HepG2 (cell line): ENCODE measurements around the gene C1QTNF12. TPM values are rescaled to one million over a fixed set of nuclear protein-coding genes. Genes with fewer than 3 reads are reported as not detected.
A peak's percentile ranks its signal among the peaks of the same experiment; 100 is the strongest.

Source experiments
- CENPT ChIP-seq: sonication (generic); formaldehyde crosslinking; IDR thresholded peaks from 2 replicates; pipeline ENCODE4 v1.8.0; 2022; ENCODE audit warnings: low read depth, mild to moderate bottlenecking, moderate library complexity, missing genetic modification reagents
- DPF2 ChIP-seq: sonication (generic); formaldehyde crosslinking; IDR thresholded peaks from 2 replicates; pipeline ENCODE4 v1.4.0; 2020; ENCODE audit warnings: mild to moderate bottlenecking, low read depth, missing genetic modification reagents, borderline replicate concordance
- GFI1 ChIP-seq: sonication (generic); formaldehyde crosslinking; IDR thresholded peaks from 2 replicates; pipeline ENCODE4 v1.5.0; 2020; ENCODE audit warnings: missing genetic modification reagents, mild to moderate bottlenecking, borderline replicate concordance
- MAF1 ChIP-seq: sonication (generic); formaldehyde crosslinking; IDR thresholded peaks from 2 replicates; pipeline ENCODE4 v1.5.0; 2020; ENCODE audit warnings: missing genetic modification reagents, borderline replicate concordance
- MAZ ChIP-seq, 2 experiments: sonication (generic) in 1 of 2; formaldehyde crosslinking in 1 of 2; IDR thresholded peaks; 2 replicates each; pipeline versions ENCODE4 v1.5.0 to v1.6.1; 2012 to 2020; ENCODE audit warnings: low read depth in 2 of 2, mild to moderate bottlenecking in 2 of 2, borderline replicate concordance in 1 of 2, improper control_type of control experiment in 1 of 2, low read length in 1 of 2, missing genetic modification reagents in 1 of 2, moderate library complexity in 1 of 2
- NAIF1 ChIP-seq: sonication (generic); formaldehyde crosslinking; IDR thresholded peaks from 2 replicates; pipeline ENCODE4 v1.5.0; 2020; ENCODE audit warnings: mild to moderate bottlenecking, missing genetic modification reagents, borderline replicate concordance
- SNAPC4 ChIP-seq: sonication (generic); formaldehyde crosslinking; IDR thresholded peaks from 2 replicates; pipeline ENCODE4 v1.4.0; 2020; ENCODE audit warnings: mild to moderate bottlenecking, missing genetic modification reagents
- TAF15 ChIP-seq: fragments of 200-400 bp; formaldehyde crosslinking; IDR thresholded peaks from one replicate; pipeline ENCODE4 v1.6.1; 2018; ENCODE audit warnings: mild to moderate bottlenecking, low read depth, low read length; ENCODE audit not compliant: poor library complexity, severe bottlenecking
- TARDBP ChIP-seq: sonication (generic); formaldehyde crosslinking; IDR thresholded peaks from 2 replicates; pipeline ENCODE4 v1.8.0; 2022; ENCODE audit warnings: mild to moderate bottlenecking, missing genetic modification reagents
- TEAD3 ChIP-seq: optimal IDR thresholded peaks from 2 replicates; pipeline ENCODE3; 2016; ENCODE audit warnings: borderline replicate concordance
- ZBTB43 ChIP-seq: sonication (generic); formaldehyde crosslinking; conservative IDR thresholded peaks from 2 replicates; pipeline ENCODE4 v1.4.0; 2020; ENCODE audit warnings: missing genetic modification reagents
- ZFP36L1 ChIP-seq: sonication (generic); formaldehyde crosslinking; IDR thresholded peaks from 2 replicates; pipeline ENCODE4 v1.8.0; 2022; ENCODE audit warnings: mild to moderate bottlenecking, missing genetic modification reagents, moderate library complexity
- ZNF136 ChIP-seq: sonication (generic); formaldehyde crosslinking; IDR thresholded peaks from 2 replicates; pipeline ENCODE4 v1.8.1; 2022; ENCODE audit warnings: low read depth, mild to moderate bottlenecking, moderate library complexity, missing genetic modification reagents
- ZNF205 ChIP-seq: IDR thresholded peaks from 2 replicates; pipeline ENCODE4 v1.6.1; 2018; ENCODE audit warnings: missing biosample characterization, missing genetic modification reagents
- ZNF253 ChIP-seq: sonication (generic); formaldehyde crosslinking; IDR thresholded peaks from 2 replicates; pipeline ENCODE4 v1.8.0; 2022; ENCODE audit warnings: mild to moderate bottlenecking, missing genetic modification reagents, borderline replicate concordance
- ZNF367 ChIP-seq: sonication (generic); formaldehyde crosslinking; IDR thresholded peaks from 2 replicates; pipeline ENCODE4 v1.4.0; 2020; ENCODE audit warnings: missing genetic modification reagents, borderline replicate concordance
- ZNF549 ChIP-seq: sonication (generic); formaldehyde crosslinking; IDR thresholded peaks from 2 replicates; pipeline ENCODE4 v1.5.0; 2020; ENCODE audit warnings: missing genetic modification reagents
- ZNF629 ChIP-seq: sonication (generic); formaldehyde crosslinking; conservative IDR thresholded peaks from 2 replicates; pipeline ENCODE4 v1.5.0; 2020; ENCODE audit warnings: missing genetic modification reagents
- ZNF768 ChIP-seq: sonication (generic); formaldehyde crosslinking; IDR thresholded peaks from 2 replicates; pipeline ENCODE4 v1.4.0; 2020; ENCODE audit warnings: missing genetic modification reagents
- ZNF816 ChIP-seq: sonication (generic); formaldehyde crosslinking; IDR thresholded peaks from 2 replicates; pipeline ENCODE4 v1.8.0; 2022; ENCODE audit warnings: missing genetic modification reagents, mild to moderate bottlenecking, borderline replicate concordance
- ZNF841 ChIP-seq: sonication (generic); formaldehyde crosslinking; IDR thresholded peaks from 2 replicates; pipeline ENCODE4 v1.8.1; 2023; ENCODE audit warnings: missing genetic modification reagents, borderline replicate concordance
- ZNF891 ChIP-seq: sonication (generic); formaldehyde crosslinking; IDR thresholded peaks from 2 replicates; pipeline ENCODE4 v1.5.0; 2020; ENCODE audit warnings: mild to moderate bottlenecking, missing genetic modification reagents
- ZSCAN30 ChIP-seq: sonication (generic); formaldehyde crosslinking; IDR thresholded peaks from 2 replicates; pipeline ENCODE4 v1.5.0; 2020; ENCODE audit warnings: mild to moderate bottlenecking, missing genetic modification reagents
- polyA plus RNA-seq, 8 experiments: library from polyadenylated mRNA; depleted of rRNA in 3 of 8; stranded (reverse) in 7 of 8; unstranded in 1 of 8; fragments of >200 nt; fragmentation: Illumina TruSeq in 4 of 8; extraction: Trizol in 4 of 8; gene quantifications; 2 replicates each; pipeline versions ENCODE4 v1.2.1 to v1.2.3, GENCODE V29; 2011 to 2016; ENCODE audit warnings: low read depth in 4 of 8, missing spikeins in 1 of 8, mixed read lengths in 1 of 8; ENCODE audit not compliant: insufficient read depth in 1 of 8
- total RNA-seq, 5 experiments: library from RNA; depleted of rRNA; stranded (reverse); fragments of >200 nt; fragmentation: Illumina TruSeq; extraction: Trizol; gene quantifications; 2 replicates each; pipeline ENCODE4 v1.2.3, GENCODE V29; 2016; ENCODE audit warnings: low read depth in 1 of 5

Gene C1QTNF12
- total and polyA plus RNA-seq, 2 of the 13 experiments (the other 11 are each of a cell fraction or from before 2014, with no cell fraction given), result 0.18 to 0.64 TPM

- TF ChIP-seq SNAPC4 (CRISPR knock-in tag) (no peak), ZNF367 (CRISPR knock-in tag) (no peak; the same call in 1 of the 2 replicates), TARDBP (CRISPR knock-in tag) (peak; percentile 44; the same call in 1 of the 2 replicates), MAZ (IDR thresholded peaks at IDR 0.05; ENCODE audit: borderline replicate concordance, low read depth, low read length) (no peak), MAZ (CRISPR knock-in tag; IDR thresholded peaks at IDR 0.05; ENCODE audit: low read depth) (peak; percentile 60; the same call in 1 of the 2 replicates), ZNF816 (CRISPR knock-in tag) (no peak), ZFP36L1 (CRISPR knock-in tag) (no peak), ZNF768 (CRISPR knock-in tag) (0 out of 2 replicates have a peak, but pooled peaks have one; percentile 64), GFI1 (CRISPR knock-in tag) (peak; percentile 33; the same call in 1 of the 2 replicates), TEAD3 (CRISPR knock-in tag) (peak; percentile 9), CENPT (CRISPR knock-in tag) (no peak), ZNF629 (no peak), ZNF253 (no peak), ZSCAN30 (CRISPR knock-in tag) (no peak), ZNF205 (CRISPR knock-in tag) (peak; percentile 59), ZNF841 (CRISPR knock-in tag) (peak; percentile 69; the same call in 1 of the 2 replicates), TAF15 (no peak), MAF1 (CRISPR knock-in tag) (0 out of 2 replicates have a peak, but pooled peaks have one; percentile 28), ZNF136 (no peak), DPF2 (no peak), ZBTB43 (CRISPR knock-in tag) (0 out of 2 replicates have a peak, but pooled peaks have one; percentile 62), ZNF891 (CRISPR knock-in tag) (peak; percentile 78), NAIF1 (no peak; the same call in 1 of the 2 replicates), ZNF549 (no peak)
These were observed 14.9 kb downstream of the C1QTNF12 start, which contains the start of gene SDF4 (continued) for GRCh38 chr1:1231400-1232207.
